Activated CD4-positive, alpha-beta T cell treated with anti-CD3 and anti-CD28 coated beads, Interleukin-2, amount 10 ng/mL, durations not matched to agents 7 days and 5 days (primary cell): ENCODE measurements around the gene BCAT1. TPM values are rescaled to one million over a fixed set of nuclear protein-coding genes. Genes with fewer than 3 reads are reported as not detected.
"Not testable (repeated sequence)": the region's sequence is repeated elsewhere in the genome, so short reads cannot be mapped to it uniquely, and the experiment has no call there.

Experiments
- CTCF ChIA-PET: fragments of 350-600 bp; sonication (Branson Sonifier 250); formaldehyde crosslinking; loops from one replicate; lab custom pipeline; 2021; ENCODE audit warnings: antibody characterized with exemption; lab: Charles Lee
- POLR2A ChIA-PET: fragments of 350-600 bp; sonication (Branson Sonifier 250); formaldehyde crosslinking; loops from one replicate; lab custom pipeline; 2021; ENCODE audit warnings: antibody characterized with exemption; lab: Charles Lee
- DNase-seq: peaks from one replicate; pipeline ENCODE4 v3.0.0-alpha.2; 2020
- H3K27ac Mint-ChIP-seq: one replicate; pipeline ENCODE4 v1.8.0; 2021; ENCODE audit warnings: mild to moderate bottlenecking, moderate library complexity, mixed read lengths
- H3K27me3 Mint-ChIP-seq: one replicate; pipeline ENCODE4 v1.8.0; 2021; ENCODE audit warnings: mixed read lengths
- H3K36me3 Mint-ChIP-seq: one replicate; pipeline ENCODE4 v1.8.0; 2021; ENCODE audit warnings: low read depth, mixed read lengths
- H3K4me1 Mint-ChIP-seq: one replicate; pipeline ENCODE4 v1.8.0; 2021; ENCODE audit warnings: mixed read lengths
- H3K4me3 Mint-ChIP-seq: one replicate; pipeline ENCODE4 v1.8.0; 2021; ENCODE audit warnings: mild to moderate bottlenecking, moderate library complexity, mixed read lengths
- H3K9me3 Mint-ChIP-seq: one replicate; pipeline ENCODE4 v1.8.0; 2021; ENCODE audit warnings: mixed read lengths
- total RNA-seq, 2 experiments: library from RNA; stranded (reverse); gene quantifications; one replicate each; pipeline ENCODE4 v1.2.3, GENCODE V29; 2021

BCAT1 gene
- total RNA-seq, 2 experiments from 2014 or later, result 6.9 to 7.3 TPM

DNA sequence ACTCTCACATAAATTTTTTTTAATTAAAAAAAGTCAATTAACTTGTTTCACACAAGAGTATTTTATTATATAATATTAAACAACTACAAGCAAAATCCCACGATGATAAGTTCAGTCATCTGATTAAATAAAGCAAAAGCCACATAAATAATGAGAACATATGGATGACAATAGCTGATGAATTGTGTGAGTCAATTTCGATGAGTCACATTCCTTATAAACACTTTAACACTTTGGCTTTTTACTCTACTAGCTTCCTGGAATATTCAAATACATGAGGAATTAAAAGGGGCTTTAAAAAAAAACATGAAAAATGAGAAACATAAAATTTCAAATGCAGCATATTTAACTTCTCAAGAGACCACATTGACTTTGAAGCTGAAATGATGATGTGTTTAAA, 95.3 kb downstream of the BCAT1 start:
- Mint-ChIP-seq H3K4me1 (no peaks in the 10 kb centered on the region), H3K27me3 (peaks cover 3% of the 10 kb centered on the region), H3K4me3 (no peak overlapping the region), H3K27ac (no peak overlapping the region), H3K36me3 (peaks cover 5% of the 10 kb centered on the region), H3K9me3 (peaks cover 3% of the 10 kb centered on the region)
- no peak for DNase-seq
- ChIA-PET POLR2A (no interaction called here), CTCF (interaction anchor here (1.1 to 2.0 kb wide), 2 partner anchors 14 to 50 kb away, joined by 3 to 6 read pairs; no protein-coding TSS in a partner anchor)

DNA sequence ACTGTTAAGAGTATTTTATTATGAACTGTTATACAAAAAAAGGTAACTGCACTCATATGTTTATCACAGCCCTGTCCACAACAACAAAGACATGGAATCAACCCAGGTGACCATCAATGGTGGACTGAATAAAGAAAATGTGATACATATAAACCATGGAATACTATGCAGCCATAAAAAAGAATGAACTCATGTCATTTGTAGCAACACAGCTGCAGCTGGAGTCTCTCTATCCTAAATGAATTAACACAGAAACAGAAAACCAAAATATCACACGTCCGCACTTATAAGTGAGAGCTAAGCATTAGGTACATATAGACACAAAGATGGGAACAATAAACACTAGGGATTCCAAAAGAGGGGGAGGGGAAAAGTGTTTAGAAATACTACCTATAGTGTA, 95.8 kb downstream of the BCAT1 start:
- Mint-ChIP-seq H3K4me3 (no peak overlapping the region), H3K36me3 (peaks cover 2% of the 10 kb centered on the region), H3K27ac (no peak overlapping the region), H3K27me3 (peaks cover 4% of the 10 kb centered on the region), H3K4me1 (no peaks in the 10 kb centered on the region), H3K9me3 (no peaks in the 10 kb centered on the region)
- ChIA-PET CTCF (interaction anchor here (1.1 to 2.0 kb wide), 2 partner anchors 13 to 51 kb away, joined by 3 to 6 read pairs; no protein-coding TSS in a partner anchor), POLR2A (no interaction called here)
- DNase-seq, result no peak

DNA sequence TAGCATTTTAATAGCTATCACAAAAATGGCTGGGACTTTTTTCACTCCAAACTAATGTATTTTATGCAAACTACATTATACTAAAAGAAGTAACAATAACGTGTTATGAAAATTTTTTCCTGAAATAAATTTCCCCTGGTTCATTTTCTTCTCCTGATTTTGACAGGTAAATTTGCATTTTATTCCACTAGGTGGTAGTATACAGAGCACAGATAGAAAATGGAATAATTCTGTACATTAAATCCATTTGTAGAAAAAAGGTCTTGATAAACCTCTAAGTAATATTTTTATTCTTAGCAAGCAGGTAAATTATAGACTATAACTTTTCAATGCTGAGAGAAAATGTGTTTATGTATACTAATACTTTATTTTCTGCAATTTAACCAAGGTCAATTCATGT, 96.5 kb downstream of the BCAT1 start:
- H3K9me3 Mint-ChIP-seq, result no peaks in the 10 kb centered on the region
- no peak overlapping the region for H3K4me3 Mint-ChIP-seq
- DNase-seq, result no peak
- H3K36me3 Mint-ChIP-seq, result peaks cover 2% of the 10 kb centered on the region
- ChIA-PET POLR2A (no interaction called here), CTCF (interaction anchor here (0.9 kb wide), 1 partner anchor 56 kb away, joined by 3 read pairs; no protein-coding TSS in a partner anchor)
- peaks cover 4% of the 10 kb centered on the region for H3K27me3 Mint-ChIP-seq
- H3K27ac Mint-ChIP-seq, result no peak overlapping the region
- no peaks in the 10 kb centered on the region for H3K4me1 Mint-ChIP-seq

DNA sequence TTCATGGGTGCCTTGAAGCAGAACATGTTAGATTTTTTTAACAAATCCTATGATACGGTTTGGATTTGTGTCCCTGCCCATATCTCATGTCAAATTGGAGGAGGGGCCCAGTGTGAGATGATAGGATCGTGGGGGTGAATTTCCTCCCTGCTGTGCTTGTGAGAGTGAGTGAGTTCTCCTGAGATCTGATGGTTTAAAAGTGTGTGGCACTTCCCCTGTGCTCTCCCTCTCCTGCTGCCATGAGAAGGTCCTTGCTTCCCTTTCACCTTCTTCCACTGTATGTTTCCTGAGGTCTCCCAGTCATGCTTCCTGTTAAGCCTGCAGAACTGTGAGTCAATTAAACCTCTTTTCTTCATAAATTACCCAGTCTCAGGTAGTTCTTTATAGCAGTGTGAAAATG, 97.0 kb downstream of the BCAT1 start:
- H3K36me3 Mint-ChIP-seq, H3K27ac Mint-ChIP-seq, H3K27me3 Mint-ChIP-seq, H3K4me1 Mint-ChIP-seq, DNase-seq, H3K9me3 Mint-ChIP-seq, POLR2A ChIA-PET, H3K4me3 Mint-ChIP-seq: not testable (repeated sequence)
- CTCF ChIA-PET, result interaction anchor here (0.9 kb wide), 1 partner anchor 57 kb away, joined by 3 read pairs; no protein-coding TSS in a partner anchor

DNA sequence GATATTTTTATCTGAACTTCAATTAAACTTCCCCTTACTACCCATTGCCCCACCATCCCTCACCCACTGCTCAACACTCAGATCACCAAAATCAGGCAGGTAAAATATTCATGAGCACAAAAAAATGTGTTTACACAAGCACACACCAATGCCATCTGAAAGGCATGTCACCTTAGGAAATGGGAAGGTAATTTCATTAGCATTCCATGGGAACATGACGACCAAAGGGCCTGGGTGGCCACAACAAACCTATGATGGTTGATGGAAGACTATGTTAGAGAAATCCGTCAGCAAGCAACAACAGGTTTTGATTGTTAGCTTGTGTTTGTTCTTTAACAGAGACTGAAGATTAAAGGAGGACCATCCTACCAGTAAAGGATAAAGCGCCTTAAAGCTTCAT, 97.6 kb downstream of the BCAT1 start:
- CTCF ChIA-PET, result no interaction called here
- Mint-ChIP-seq H3K9me3 (no peaks in the 10 kb centered on the region), H3K27me3 (peaks cover 8% of the 10 kb centered on the region), H3K27ac (no peak overlapping the region), H3K4me3 (no peak overlapping the region), H3K4me1 (peaks cover 1% of the 10 kb centered on the region), H3K36me3 (peaks cover 3% of the 10 kb centered on the region)
- no peak for DNase-seq
- POLR2A ChIA-PET, result no interaction called here

DNA sequence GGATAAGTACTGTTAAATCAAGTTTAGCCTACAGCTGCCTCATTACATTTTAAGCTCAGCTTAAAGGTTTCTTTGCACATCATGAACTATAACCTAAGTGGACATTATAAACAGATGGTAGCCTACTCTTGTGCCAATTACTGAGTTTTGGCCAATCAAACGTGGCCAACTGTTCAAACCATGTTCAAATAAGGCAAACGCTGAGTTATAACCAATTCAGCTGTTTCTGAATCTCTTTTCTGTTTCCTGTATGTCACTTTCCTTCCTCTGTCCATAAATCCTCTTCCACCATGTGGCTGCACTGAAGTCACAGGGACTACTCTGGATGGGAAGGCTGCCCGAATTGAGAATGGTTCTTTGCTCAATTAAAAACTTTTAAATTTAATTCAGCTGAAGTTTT, 98.4 kb downstream of the BCAT1 start:
- no peak for DNase-seq
- no peak overlapping the region for H3K4me3 Mint-ChIP-seq
- no peaks in the 10 kb centered on the region for H3K9me3 Mint-ChIP-seq
- peaks cover 3% of the 10 kb centered on the region for H3K36me3 Mint-ChIP-seq
- H3K27ac Mint-ChIP-seq, result no peak overlapping the region
- peaks cover 3% of the 10 kb centered on the region for H3K4me1 Mint-ChIP-seq
- CTCF ChIA-PET, result no interaction called here
- peaks cover 8% of the 10 kb centered on the region for H3K27me3 Mint-ChIP-seq
- POLR2A ChIA-PET, result no interaction called here

DNA sequence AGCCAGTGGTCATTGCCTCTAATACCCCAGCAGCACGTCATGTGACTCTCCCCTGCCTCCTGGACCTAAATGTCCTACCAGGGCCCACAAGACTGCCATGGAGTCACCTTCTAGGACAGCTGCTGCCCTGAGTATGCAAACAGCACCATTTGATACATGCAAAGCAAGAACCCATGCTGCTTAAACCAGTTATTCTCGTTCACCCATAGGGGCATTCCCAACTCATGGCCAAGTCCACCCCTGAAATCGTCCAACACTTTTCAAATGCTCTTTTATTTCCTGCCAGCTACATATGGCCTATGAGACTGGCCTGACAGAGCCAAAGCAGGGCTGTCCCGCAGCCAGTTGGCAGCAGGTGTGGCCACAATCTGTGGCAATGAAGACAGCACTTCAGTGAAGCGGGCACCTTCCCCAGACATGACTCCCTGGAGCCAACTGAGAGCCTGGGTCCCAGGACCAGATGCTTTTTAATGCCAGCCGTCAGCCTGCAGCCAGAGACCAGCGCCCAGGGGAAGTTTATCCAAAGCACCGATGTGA, 99.9 kb downstream of the BCAT1 start:
- ChIA-PET POLR2A (no interaction called here), CTCF (no interaction called here)
- Mint-ChIP-seq H3K27ac (no peak overlapping the region), H3K27me3 (peaks cover 7% of the 10 kb centered on the region), H3K36me3 (peaks cover 3% of the 10 kb centered on the region), H3K4me3 (no peak overlapping the region), H3K9me3 (no peaks in the 10 kb centered on the region), H3K4me1 (peaks cover 3% of the 10 kb centered on the region)
- DNase-seq, result no peak

DNA sequence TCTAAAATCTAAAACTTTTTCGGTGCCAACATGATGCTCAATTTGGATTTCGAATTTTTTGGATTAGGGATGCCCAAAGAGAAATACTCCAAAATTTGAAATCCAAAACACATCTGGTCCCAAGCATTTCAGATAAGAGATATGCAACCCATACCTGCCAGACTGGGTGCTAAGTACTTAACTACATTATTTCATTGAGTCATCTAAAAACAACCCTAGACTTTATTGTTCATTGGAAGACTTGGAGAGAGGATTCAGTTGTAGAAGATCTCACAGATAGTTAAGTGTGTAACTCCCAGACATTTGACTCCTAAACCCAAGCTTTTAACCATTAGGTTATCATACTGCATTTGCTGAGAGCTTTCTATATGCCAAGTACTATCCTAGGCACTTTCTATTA, 102.2 kb downstream of the BCAT1 start:
- peaks cover 3% of the 10 kb centered on the region for H3K36me3 Mint-ChIP-seq
- peaks cover 3% of the 10 kb centered on the region for H3K4me1 Mint-ChIP-seq
- DNase-seq, result no peak
- peaks cover 5% of the 10 kb centered on the region for H3K27me3 Mint-ChIP-seq
- H3K27ac Mint-ChIP-seq, result no peak overlapping the region
- CTCF ChIA-PET, result no interaction called here
- H3K9me3 Mint-ChIP-seq, result no peaks in the 10 kb centered on the region
- POLR2A ChIA-PET, result no interaction called here
- no peak overlapping the region for H3K4me3 Mint-ChIP-seq

DNA sequence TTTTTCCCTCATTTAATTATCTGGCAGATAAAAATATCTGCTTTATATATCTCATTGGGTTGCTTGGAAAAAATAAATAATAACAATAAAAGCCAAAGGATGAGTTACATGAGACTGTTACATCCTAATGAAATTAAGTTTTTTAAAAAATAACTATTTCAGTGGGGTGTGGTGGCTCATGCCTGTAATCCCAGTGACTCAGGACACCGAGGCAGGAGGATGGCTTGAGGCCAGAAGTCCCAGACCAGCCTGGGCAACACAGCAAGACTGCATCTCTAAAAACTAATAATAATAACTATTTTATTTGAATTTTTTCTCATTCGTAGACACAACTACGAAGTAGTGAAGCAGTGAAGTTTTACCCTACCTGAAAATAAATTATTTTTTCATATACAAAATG, 103.3 kb downstream of the BCAT1 start:
- Mint-ChIP-seq H3K27ac (no peak overlapping the region), H3K4me3 (no peak overlapping the region), H3K36me3 (peaks cover 3% of the 10 kb centered on the region), H3K27me3 (peaks cover 5% of the 10 kb centered on the region), H3K4me1 (peaks cover 3% of the 10 kb centered on the region), H3K9me3 (no peaks in the 10 kb centered on the region)
- ChIA-PET POLR2A (no interaction called here), CTCF (interaction anchor here (0.6 kb wide), 1 partner anchor 74 kb away, joined by 5 read pairs; no protein-coding TSS in a partner anchor)
- no peak for DNase-seq

DNA sequence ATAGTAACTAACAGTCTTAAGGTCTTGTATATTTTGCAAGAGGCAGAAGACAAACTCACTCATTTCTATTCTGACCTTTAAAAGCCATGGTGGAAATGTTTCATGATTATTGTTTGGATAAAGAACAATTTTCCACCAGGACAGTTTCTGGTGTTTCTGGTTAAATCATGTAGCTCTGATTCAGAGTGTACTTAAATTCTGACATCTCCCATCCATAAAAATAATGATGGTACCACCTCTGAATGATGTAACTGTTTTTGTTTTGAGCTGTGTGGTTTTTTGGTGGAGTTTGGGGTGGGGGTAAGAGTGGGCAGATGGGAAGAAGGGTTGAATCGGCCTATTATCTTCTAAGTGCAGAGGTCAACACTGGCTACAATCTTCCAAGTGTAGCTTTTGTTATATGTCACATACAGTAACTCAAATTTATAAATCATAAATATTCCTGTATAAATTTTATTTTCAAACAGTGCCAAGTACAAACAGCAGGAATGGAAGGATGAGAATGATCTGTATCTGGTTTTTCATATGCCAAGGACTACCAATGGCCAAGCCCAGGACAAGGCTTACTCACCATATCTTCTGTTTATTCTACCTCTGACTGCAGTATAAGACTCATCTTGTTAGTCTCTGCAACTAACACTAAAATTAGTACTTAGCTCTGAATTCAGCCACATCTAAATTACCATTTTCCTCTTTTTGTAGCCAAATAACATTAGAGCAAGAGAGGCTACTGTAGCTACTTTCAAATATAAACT, 108.7 kb downstream of the BCAT1 start:
- Mint-ChIP-seq H3K9me3 (no peaks in the 10 kb centered on the region), H3K27ac (no peak overlapping the region), H3K27me3 (no peaks in the 10 kb centered on the region), H3K4me3 (no peak overlapping the region), H3K4me1 (peaks cover 29% of the 10 kb centered on the region), H3K36me3 (no peaks in the 10 kb centered on the region)
- POLR2A ChIA-PET, result no interaction called here
- CTCF ChIA-PET, result interaction anchor here (0.9 to 2.9 kb wide), 5 partner anchors 14 to 216 kb away, joined by 3 to 9 read pairs (median 4); no protein-coding TSS in a partner anchor
- DNase-seq, result no peak

DNA sequence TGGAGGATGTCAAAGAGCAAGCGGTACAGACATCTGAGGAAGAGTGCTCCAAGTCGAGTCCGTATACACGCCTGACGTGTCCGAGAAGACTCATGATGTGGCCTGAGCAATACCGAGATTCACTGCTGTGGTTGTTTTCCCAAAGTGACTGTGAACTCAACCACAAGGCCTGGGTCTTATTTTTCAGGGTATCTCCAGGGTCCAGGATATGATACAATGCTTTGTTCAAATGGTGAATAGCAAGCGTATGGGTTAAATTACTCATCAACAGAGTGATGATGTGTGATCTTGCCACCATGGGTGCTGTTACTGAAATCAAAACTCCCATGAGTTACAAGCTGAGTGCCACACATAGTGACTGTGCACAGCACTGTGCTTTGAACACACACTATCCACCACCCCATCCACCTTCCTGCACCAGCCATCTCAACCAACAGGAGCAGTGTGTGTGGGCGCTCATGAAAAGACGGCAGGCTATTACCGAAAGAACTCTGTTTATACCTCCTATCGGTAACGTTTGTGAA, 109.6 kb downstream of the BCAT1 start:
- H3K27me3 Mint-ChIP-seq, result no peaks in the 10 kb centered on the region
- DNase-seq, result peak; percentile 45
- ChIA-PET CTCF (interaction anchor here (1.4 to 2.9 kb wide), 4 partner anchors 15 to 118 kb away, joined by 3 to 9 read pairs (median 5); no protein-coding TSS in a partner anchor), POLR2A (no interaction called here)
- peak overlapping the region; percentile 70 for H3K27ac Mint-ChIP-seq
- no peaks in the 10 kb centered on the region for H3K9me3 Mint-ChIP-seq
- no peaks in the 10 kb centered on the region for H3K36me3 Mint-ChIP-seq
- peak overlapping the region; percentile 21 for H3K4me3 Mint-ChIP-seq
- peaks cover 29% of the 10 kb centered on the region for H3K4me1 Mint-ChIP-seq

DNA sequence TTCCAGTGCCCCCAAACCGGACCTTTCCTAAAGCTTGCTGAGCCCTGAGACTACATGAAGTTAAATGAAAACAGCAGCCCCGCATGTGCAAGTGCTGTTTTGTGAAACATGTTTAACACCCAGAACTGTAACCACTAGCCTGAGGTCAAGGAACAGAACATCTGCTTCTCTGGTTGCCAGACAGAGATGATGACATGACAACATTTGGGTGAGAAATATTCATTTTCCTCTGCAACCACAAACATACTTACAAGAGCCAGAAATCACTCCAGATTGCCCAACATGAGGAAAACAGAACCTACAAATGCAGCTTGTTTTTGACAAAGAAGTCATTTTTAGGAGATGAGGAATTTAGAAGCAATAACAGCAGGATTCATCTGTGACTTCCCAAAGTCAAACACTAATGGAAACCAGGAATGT, 110.4 kb downstream of the BCAT1 start:
- no peaks in the 10 kb centered on the region for H3K27me3 Mint-ChIP-seq
- H3K36me3 Mint-ChIP-seq, result no peaks in the 10 kb centered on the region
- ChIA-PET POLR2A (no interaction called here), CTCF (interaction anchor here (0.7 to 2.9 kb wide), 4 partner anchors 28 to 117 kb away, joined by 3 to 9 read pairs (median 5); no protein-coding TSS in a partner anchor)
- peaks cover 29% of the 10 kb centered on the region for H3K4me1 Mint-ChIP-seq
- peak; percentile 13 for DNase-seq
- H3K9me3 Mint-ChIP-seq, result no peaks in the 10 kb centered on the region
- peak overlapping the region; percentile 22 for H3K27ac Mint-ChIP-seq
- no peak overlapping the region for H3K4me3 Mint-ChIP-seq

DNA sequence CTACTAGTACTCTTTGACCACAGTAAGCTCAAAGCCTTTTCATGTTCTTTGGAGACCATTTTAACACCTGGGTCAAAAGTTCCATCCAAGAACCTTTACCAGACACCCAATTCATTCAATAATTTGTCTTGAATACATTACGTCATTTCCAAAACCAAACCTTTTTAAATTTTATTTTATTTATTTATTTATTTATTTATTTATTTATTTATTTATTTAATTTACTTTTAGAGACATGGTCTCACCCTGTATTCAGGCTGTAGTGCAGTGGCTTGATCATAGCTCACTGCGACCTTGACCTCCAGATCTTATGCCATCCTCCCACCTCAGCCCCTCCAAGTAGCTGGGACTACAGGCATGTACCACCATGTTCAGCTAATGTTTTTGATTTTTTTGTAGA, 113.5 kb downstream of the BCAT1 start:
- DNase-seq, result no peak
- H3K4me1 Mint-ChIP-seq, result peaks cover 29% of the 10 kb centered on the region
- H3K9me3 Mint-ChIP-seq, result no peaks in the 10 kb centered on the region
- no peak overlapping the region for H3K27ac Mint-ChIP-seq
- no peak overlapping the region for H3K4me3 Mint-ChIP-seq
- ChIA-PET CTCF (interaction anchor here (0.6 to 1.0 kb wide), 2 partner anchors 21 to 124 kb away, joined by 3 to 5 read pairs; no protein-coding TSS in a partner anchor), POLR2A (interaction anchor here (0.6 kb wide), 1 partner anchor 216 kb away, joined by 4 read pairs; no protein-coding TSS in a partner anchor)
- no peaks in the 10 kb centered on the region for H3K36me3 Mint-ChIP-seq
- no peaks in the 10 kb centered on the region for H3K27me3 Mint-ChIP-seq
